CD4-positive, alpha-beta T cell treated with Interferon alpha-2 for 1 hour (primary cell): ENCODE results near the gene ZNF462.
"Not testable (repeated sequence)": the region's sequence is repeated elsewhere in the genome, so short reads cannot be mapped to it uniquely, and the experiment has no call there.

ENCODE experiments used
- DNase-seq, 2 donors: peaks; one replicate each; pipeline ENCODE4 v3.0.0-alpha.2; 2020 to 2022

The ZNF462 gene

GRCh38 chr9:106862821-106863720 lies at the start of gene ZNF462:
Gene ZNF462, plus strand, starts transcription at chr9:106863166. Its CDS starts 60,218 bp downstream, at chr9:106923384.
- no peak for DNase-seq

- no peak for DNase-seq
Measured at GRCh38 chr9:106816524-106816923, 46.4 kb upstream of the ZNF462 start.

- DNase-seq = no peak
Measured at GRCh38 chr9:106818034-106818433, 44.9 kb upstream of the ZNF462 start.

- DNase-seq = no peak
Measured at GRCh38 chr9:106820866-106821265, 42.1 kb upstream of the ZNF462 start.

- no peak for DNase-seq
Measured at GRCh38 chr9:106828070-106828469, 34.9 kb upstream of the ZNF462 start.

- no peak for DNase-seq
Measured at GRCh38 chr9:106828965-106829364, 34.0 kb upstream of the ZNF462 start.

- DNase-seq = no peak
Measured at GRCh38 chr9:106829666-106830408, 33.1 kb upstream of the ZNF462 start.

GRCh38 chr9:106830527-106831150 lies 32.3 kb upstream of the ZNF462 start:
- DNase-seq = no peak

GRCh38 chr9:106834888-106835287 lies 28.1 kb upstream of the ZNF462 start:
- DNase-seq = no peak

- no peak for DNase-seq
Measured at GRCh38 chr9:106835840-106836239, 27.1 kb upstream of the ZNF462 start.

GRCh38 chr9:106843371-106843770 lies 19.6 kb upstream of the ZNF462 start:
- no peak for DNase-seq

- no peak for DNase-seq
Measured at GRCh38 chr9:106846307-106846706, 16.7 kb upstream of the ZNF462 start.

- DNase-seq = no peak
Measured at GRCh38 chr9:106846857-106847256, 16.1 kb upstream of the ZNF462 start.

GRCh38 chr9:106851640-106852039 lies 11.3 kb upstream of the ZNF462 start:
- DNase-seq = not testable (repeated sequence)

- DNase-seq = no peak
Measured at GRCh38 chr9:106857811-106858470, 5.0 kb upstream of the ZNF462 start.

- no peak for DNase-seq
Measured at GRCh38 chr9:106859957-106860720, 2.8 kb upstream of the ZNF462 start.

GRCh38 chr9:106860721-106861639 lies 2.0 kb upstream of the ZNF462 start:
- no peak for DNase-seq

- no peak for DNase-seq
Measured at GRCh38 chr9:106861640-106862109, 1.3 kb upstream of the ZNF462 start.

GRCh38 chr9:106862110-106862820 lies 701 bp upstream of the ZNF462 start:
- no peak for DNase-seq
